Mucosa of stomach (tissue), 1 donor: Measurements from ENCODE around the gene SLC3A2.
"Not testable (repeated sequence)": the region's sequence is repeated elsewhere in the genome, so short reads cannot be mapped to it uniquely, and the experiment has no call there.

Experiments
- H3K27me3 ChIP-seq: one replicate; pipeline ENCODE4 v1.7.0; 2013; ENCODE audit warnings: mild to moderate bottlenecking, low read length; ENCODE audit not compliant: control insufficient read depth, insufficient read depth
- H3K36me3 ChIP-seq: one replicate; pipeline ENCODE4 v1.7.0; 2013; ENCODE audit warnings: low read length; ENCODE audit not compliant: control insufficient read depth, insufficient read depth
- H3K4me1 ChIP-seq: one replicate; pipeline ENCODE4 v1.7.0; 2013; ENCODE audit warnings: mild to moderate bottlenecking, low read length; ENCODE audit not compliant: control insufficient read depth, insufficient read depth
- H3K4me3 ChIP-seq: one replicate; pipeline ENCODE4 v1.7.0; 2013; ENCODE audit warnings: low read length
- H3K9ac ChIP-seq: one replicate; pipeline ENCODE4 v1.7.0; 2013; ENCODE audit warnings: mild to moderate bottlenecking, low read length, moderate library complexity
- H3K9me3 ChIP-seq: one replicate; pipeline ENCODE4 v1.7.0; 2013; ENCODE audit warnings: mild to moderate bottlenecking, low read length, moderate library complexity; ENCODE audit not compliant: control insufficient read depth
- donor health status: Pancreatic carcinoma.

Gene SLC3A2

DNA sequence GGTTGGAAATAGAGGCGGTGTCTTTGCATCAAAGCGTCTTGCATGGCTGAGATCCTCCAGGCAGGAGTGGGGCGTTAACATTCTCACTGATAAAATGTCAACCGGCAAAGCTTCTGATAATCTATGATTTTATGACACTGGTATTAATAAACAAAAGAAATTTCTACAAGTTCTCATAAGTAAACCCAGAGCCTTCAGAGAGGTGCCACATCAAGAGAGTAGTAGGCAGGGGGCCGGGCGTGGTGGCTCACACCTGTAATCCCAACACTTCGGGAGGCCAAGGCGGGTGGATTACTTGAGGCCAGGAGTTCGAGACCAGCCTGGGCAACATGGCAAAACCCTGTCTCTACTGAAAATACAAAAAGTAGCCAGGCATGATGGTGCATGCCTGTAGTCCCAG lies 37.8 kb upstream of the SLC3A2 start:
- Histone ChIP-seq H3K9ac (peak overlapping the region; percentile 89), H3K4me1 (peaks cover 15% of the 10 kb centered on the region)
- not testable (repeated sequence) for H3K4me3 ChIP-seq, H3K36me3 ChIP-seq, H3K9me3 ChIP-seq, H3K27me3 ChIP-seq

DNA sequence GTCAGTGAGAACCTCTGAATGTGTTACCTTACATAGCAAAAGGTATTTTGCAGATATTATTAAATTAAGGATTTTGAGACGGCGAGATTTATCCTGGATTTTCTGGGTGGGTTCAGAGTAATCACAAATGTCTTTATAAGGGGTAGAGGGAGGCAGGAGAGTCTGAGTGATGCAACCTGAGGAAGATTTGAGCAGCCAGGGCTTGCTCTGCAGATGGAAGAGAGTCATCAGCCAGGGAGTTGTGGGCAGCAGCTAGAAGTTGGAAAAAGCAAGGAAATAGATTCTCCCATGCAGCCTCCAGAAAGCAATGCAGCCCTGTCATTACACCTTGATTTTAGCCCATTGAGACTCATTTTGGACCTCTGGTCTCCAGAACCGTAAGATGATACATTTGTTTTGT lies 37.2 kb upstream of the SLC3A2 start:
- no peaks in the 10 kb centered on the region for H3K9me3 ChIP-seq
- H3K4me1 ChIP-seq: peaks cover 15% of the 10 kb centered on the region
- H3K9ac ChIP-seq: no peak overlapping the region
- no peak overlapping the region for H3K4me3 ChIP-seq
- H3K27me3 ChIP-seq: no peaks in the 10 kb centered on the region
- no peaks in the 10 kb centered on the region for H3K36me3 ChIP-seq

- H3K4me3 ChIP-seq: no peak overlapping the region
- H3K36me3 ChIP-seq: no peaks in the 10 kb centered on the region
- no peak overlapping the region for H3K9ac ChIP-seq
- no peaks in the 10 kb centered on the region for H3K9me3 ChIP-seq
- H3K4me1 ChIP-seq: peaks cover 10% of the 10 kb centered on the region
- no peaks in the 10 kb centered on the region for H3K27me3 ChIP-seq
Measured at GRCh38 chr11:62844154-62844553, 36.5 kb upstream of the SLC3A2 start.

- Histone ChIP-seq H3K4me1 (peaks cover 10% of the 10 kb centered on the region), H3K9me3 (no peaks in the 10 kb centered on the region), H3K4me3 (no peak overlapping the region), H3K9ac (no peak overlapping the region), H3K27me3 (no peaks in the 10 kb centered on the region), H3K36me3 (no peaks in the 10 kb centered on the region)
Measured at GRCh38 chr11:62846177-62846576, 34.5 kb upstream of the SLC3A2 start.

DNA sequence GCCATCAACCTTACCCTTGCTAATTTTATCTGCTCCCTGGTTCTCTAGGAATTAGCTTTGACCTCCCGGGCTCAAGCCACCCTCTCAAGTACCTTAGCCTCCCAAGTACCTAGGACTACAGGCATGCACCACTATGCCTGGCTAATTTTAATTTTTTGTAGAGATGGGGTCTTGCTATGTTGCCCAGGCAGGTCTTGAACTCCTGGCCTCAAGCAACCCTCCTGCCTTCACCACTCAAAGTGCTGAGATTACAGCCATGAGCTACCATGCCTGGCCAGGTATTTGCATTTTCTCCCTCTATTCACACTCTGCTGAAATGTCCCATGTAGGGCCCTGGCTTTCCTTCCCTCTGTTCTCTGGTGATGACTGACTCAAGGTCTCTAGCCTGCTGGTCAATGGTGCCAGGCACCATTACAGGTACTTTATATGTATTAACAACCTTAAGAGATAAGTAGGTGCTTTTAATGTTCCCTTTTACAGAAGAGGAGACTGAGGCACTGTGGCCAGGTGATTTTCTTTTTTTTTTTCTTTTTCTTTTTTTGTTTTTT lies 32.9 kb upstream of the SLC3A2 start:
- H3K36me3 ChIP-seq: no peaks in the 10 kb centered on the region
- peaks cover under 1% of the 10 kb centered on the region for H3K4me1 ChIP-seq
- no peaks in the 10 kb centered on the region for H3K27me3 ChIP-seq
- no peak overlapping the region for H3K4me3 ChIP-seq
- H3K9me3 ChIP-seq: no peaks in the 10 kb centered on the region
- no peak overlapping the region for H3K9ac ChIP-seq

- Histone ChIP-seq H3K36me3 (no peaks in the 10 kb centered on the region), H3K27me3 (no peaks in the 10 kb centered on the region), H3K9me3 (no peaks in the 10 kb centered on the region), H3K4me3 (no peak overlapping the region), H3K9ac (no peak overlapping the region), H3K4me1 (peaks cover 15% of the 10 kb centered on the region)
Measured at GRCh38 chr11:62850911-62851806, 29.5 kb upstream of the SLC3A2 start.

GRCh38 chr11:62851807-62852522 lies 28.7 kb upstream of the SLC3A2 start:
- Histone ChIP-seq H3K27me3 (no peaks in the 10 kb centered on the region), H3K9me3 (no peaks in the 10 kb centered on the region), H3K9ac (no peak overlapping the region), H3K36me3 (no peaks in the 10 kb centered on the region), H3K4me3 (no peak overlapping the region), H3K4me1 (peaks cover 15% of the 10 kb centered on the region)

DNA sequence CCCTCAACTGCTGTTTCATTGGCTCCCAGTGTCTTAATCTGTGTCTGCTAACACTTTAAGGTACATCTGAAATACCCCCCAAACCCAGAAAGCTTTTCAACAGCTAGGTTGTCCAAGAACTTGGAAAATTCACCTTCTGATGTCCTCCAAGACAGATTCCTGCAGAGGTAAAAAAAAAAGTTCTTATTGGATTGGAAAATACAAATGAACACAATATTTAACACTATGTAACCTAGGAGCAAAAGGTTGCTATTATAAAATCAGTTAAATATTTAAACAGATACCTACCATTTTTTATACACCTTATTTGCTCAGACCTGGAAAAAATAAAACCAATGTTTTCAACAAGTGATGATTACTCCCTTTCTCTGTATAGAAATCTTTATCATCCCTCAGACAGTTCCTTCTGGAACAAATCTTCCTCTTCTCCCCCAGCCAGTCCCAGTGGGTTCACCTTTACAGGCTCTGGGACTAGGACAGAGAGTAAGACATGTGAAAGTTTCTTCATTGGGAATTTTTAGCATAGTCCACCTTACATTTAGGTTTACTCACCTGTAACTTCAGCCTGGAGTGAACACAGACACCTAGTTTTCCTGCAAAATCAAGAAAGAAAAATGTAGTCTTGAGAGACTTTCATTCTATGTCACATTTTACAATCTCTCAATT lies 28.0 kb upstream of the SLC3A2 start:
- H3K4me3 ChIP-seq: no peak overlapping the region

GRCh38 chr11:62853279-62853965 lies 27.3 kb upstream of the SLC3A2 start:
- H3K36me3 ChIP-seq: no peaks in the 10 kb centered on the region
- H3K9ac ChIP-seq: peak overlapping the region; percentile 31
- peak overlapping the region; percentile 81 for H3K4me3 ChIP-seq
- H3K9me3 ChIP-seq: no peaks in the 10 kb centered on the region
- peaks cover 20% of the 10 kb centered on the region for H3K4me1 ChIP-seq
- H3K27me3 ChIP-seq: no peaks in the 10 kb centered on the region

More for the DNA sequence above, 28.0 kb upstream of the SLC3A2 start:
- Histone ChIP-seq H3K9ac (no peak overlapping the region), H3K4me1 (peaks cover 15% of the 10 kb centered on the region), H3K36me3 (no peaks in the 10 kb centered on the region), H3K27me3 (no peaks in the 10 kb centered on the region), H3K9me3 (no peaks in the 10 kb centered on the region)

- Histone ChIP-seq H3K27me3 (no peaks in the 10 kb centered on the region), H3K4me3 (peak overlapping the region; percentile 81), H3K36me3 (no peaks in the 10 kb centered on the region), H3K9ac (peak overlapping the region; percentile 72), H3K4me1 (peaks cover 20% of the 10 kb centered on the region), H3K9me3 (no peaks in the 10 kb centered on the region)
Measured at GRCh38 chr11:62854013-62854824, 26.5 kb upstream of the SLC3A2 start.
